ENCODE results near the gene HS3ST6.
"Not testable (repeated sequence)": the region's sequence is repeated elsewhere in the genome, so short reads cannot be mapped to it uniquely, and the experiment has no call there.

HS3ST6 gene

GRCh38 chr16:1946495-1947368 lies 28.5 kb upstream of the HS3ST6 start:
- no peak for DNase-seq

GRCh38 chr16:1945559-1946391 lies 27.6 kb upstream of the HS3ST6 start:
- DNase-seq = no peak

- DNase-seq = no peak
Observed at GRCh38 chr16:1944612-1945199, 26.5 kb upstream of the HS3ST6 start.

- peak; percentile 99 to 100 for DNase-seq
Observed at GRCh38 chr16:1942810-1943726, 24.9 kb upstream of the HS3ST6 start, which contains the start of gene MSRB1. Gene MSRB1 (minus strand): TSS chr16:1943199. CDS start chr16:1943156, 43 bp downstream.

GRCh38 chr16:1942047-1942809 lies 24.0 kb upstream of the HS3ST6 start:
- no peak for DNase-seq

GRCh38 chr16:1941162-1942046 lies 23.2 kb upstream of the HS3ST6 start:
- no peak for DNase-seq

GRCh38 chr16:1940273-1941161 lies 22.3 kb upstream of the HS3ST6 start:
- DNase-seq = no peak

GRCh38 chr16:1939833-1940232 lies 21.6 kb upstream of the HS3ST6 start:
- DNase-seq = not testable (repeated sequence)

GRCh38 chr16:1938910-1939309 lies 20.7 kb upstream of the HS3ST6 start:
- no peak for DNase-seq

GRCh38 chr16:1938316-1938715 lies 20.1 kb upstream of the HS3ST6 start:
- no peak for DNase-seq

GRCh38 chr16:1936945-1937479 lies 18.8 kb upstream of the HS3ST6 start:
- no peak for DNase-seq

- no peak for DNase-seq
Observed at GRCh38 chr16:1933097-1933661, 15.0 kb upstream of the HS3ST6 start.

- DNase-seq = no peak
Observed at GRCh38 chr16:1932050-1933028, 14.1 kb upstream of the HS3ST6 start.

GRCh38 chr16:1930338-1930720 lies 12.1 kb upstream of the HS3ST6 start:
- DNase-seq = no peak

- peak; percentile 96 for DNase-seq
Observed at GRCh38 chr16:1929578-1930337, 11.5 kb upstream of the HS3ST6 start.

GRCh38 chr16:1929105-1929504 lies 10.9 kb upstream of the HS3ST6 start:
- no peak for DNase-seq

- DNase-seq = no peak
Observed at GRCh38 chr16:1926271-1926670, 8.1 kb upstream of the HS3ST6 start.

All from stimulated activated CD4-positive, alpha-beta T cell treated with anti-CD3 and anti-CD28 coated beads, Interleukin-2, amount 100 ng/mL, for 24 hours (primary cell).